CD4-positive, alpha-beta T cell treated with Interleukin-21 for 1 hour (primary cell): ENCODE data around the gene MSH3.
A peak's percentile ranks its signal among the peaks of the same experiment; 100 is the strongest.
"Not testable (repeated sequence)": the region's sequence is repeated elsewhere in the genome, so short reads cannot be mapped to it uniquely, and the experiment has no call there.

Experiments used
- DNase-seq: peaks from one replicate; pipeline ENCODE4 v3.0.0-alpha.2; 2020

The MSH3 gene

DNA sequence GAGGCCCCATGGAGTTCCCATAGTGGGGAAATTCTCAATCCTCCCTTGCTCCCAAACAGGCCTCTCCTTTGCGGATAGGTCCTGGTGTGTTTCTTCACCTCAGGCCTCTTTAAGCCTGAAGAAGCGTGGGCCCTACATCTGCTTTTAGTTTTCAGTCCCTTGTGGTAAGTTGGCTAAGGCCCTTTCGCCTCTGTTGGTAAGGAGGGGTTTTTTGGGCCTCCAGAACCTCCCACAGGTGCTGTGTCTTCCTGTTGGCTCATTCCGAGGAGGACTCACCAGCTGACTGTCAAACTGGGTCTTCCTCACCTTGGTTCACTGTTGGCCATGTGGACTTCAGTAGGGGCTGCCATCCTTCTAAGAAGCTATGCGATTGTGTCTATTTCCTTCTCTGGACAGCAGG lies 56.8 kb downstream of the MSH3 start:
- DNase-seq = no peak

DNA sequence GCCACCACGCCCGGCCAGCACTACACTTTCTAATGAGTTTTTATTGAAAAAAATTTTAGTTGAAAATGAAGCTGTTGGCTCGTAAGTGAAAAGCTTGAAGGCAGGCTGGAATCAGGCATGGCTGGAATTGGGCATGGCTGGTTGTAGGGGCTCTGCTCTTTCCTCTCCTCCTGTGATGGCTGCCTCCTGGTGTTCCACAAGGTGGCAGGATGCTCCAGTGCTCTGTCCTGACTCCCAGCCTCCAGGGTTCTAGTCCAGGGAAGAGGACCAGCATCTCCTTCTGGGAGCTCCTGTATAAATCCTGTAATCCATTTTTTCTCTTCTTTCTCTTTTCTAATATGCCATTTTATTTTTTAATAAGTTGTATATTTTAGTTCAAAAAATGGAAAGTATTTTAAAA lies 57.5 kb downstream of the MSH3 start:
- peak; percentile 19 for DNase-seq

DNA sequence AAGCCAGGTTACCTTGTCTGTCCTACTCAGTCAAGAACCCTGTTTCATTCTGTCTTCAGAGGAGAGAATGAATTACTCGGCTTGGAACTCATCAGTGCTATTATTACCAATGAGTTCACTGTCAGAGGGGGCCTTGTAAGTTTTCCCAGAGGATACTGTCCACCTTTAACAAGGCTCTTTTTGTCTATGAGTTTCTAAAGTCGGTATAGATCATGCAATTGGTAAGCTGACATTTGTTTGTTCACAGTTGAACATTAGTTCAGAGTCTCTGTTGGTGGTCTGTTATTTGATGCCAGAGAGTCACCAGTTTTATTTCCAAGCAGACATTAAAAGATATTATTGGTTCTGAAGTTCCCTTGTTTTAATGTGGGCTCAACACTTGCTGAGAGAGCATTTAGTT lies 58.5 kb downstream of the MSH3 start:
- DNase-seq = no peak

DNA sequence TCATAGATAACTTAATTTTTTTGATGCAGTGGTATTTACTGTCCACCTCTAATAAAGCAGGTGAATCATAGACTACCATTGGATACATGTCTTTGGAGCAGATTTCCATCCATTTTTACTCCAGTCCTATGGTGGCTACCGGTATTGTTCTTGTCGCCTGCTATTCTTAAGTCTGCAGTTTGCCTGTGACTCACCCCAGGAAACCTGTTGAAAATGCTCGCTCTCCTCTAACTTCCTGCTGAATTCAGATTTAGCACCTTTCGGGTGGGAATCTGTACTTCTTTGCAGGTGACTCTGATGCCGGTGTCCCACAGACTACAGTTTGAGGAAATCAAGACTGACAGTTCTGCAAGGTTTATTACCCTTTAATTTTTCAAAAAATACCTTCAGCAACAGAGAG lies 59.2 kb downstream of the MSH3 start:
- DNase-seq = peak; percentile 13

DNA sequence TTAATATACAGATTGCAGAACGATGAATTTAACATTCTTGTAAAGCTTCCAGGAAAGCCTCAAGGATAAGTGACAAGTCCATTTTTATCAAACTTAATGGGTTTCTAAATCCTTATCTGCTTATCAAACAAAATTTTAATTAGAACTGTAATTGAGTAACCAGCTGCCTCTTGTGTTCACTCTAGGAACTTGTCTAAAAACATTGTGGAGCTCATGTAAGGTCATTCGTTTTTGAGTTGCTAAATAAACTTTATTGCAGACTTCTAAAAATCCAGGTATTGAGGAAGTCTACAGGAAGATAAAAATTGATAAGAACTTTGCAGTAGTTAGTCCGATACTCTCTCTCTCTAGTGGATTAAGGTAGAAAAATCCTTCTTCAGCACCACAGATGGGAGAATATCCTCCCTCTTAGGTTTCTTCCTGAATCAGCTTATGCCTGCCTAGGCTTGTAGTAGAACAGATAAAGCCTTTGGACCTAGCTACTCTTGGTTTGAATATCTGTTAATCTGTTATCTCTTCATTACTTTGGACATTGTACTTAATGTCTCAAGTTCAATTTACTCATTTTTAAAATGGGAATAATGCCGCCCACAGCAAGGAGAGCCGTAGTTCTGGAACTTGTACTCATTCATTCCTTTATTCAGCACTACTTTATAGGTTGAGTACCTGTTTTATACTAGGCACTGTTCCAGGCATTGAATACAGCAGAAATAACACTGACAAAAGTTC lies 60.3 kb downstream of the MSH3 start:
- no peak for DNase-seq

DNA sequence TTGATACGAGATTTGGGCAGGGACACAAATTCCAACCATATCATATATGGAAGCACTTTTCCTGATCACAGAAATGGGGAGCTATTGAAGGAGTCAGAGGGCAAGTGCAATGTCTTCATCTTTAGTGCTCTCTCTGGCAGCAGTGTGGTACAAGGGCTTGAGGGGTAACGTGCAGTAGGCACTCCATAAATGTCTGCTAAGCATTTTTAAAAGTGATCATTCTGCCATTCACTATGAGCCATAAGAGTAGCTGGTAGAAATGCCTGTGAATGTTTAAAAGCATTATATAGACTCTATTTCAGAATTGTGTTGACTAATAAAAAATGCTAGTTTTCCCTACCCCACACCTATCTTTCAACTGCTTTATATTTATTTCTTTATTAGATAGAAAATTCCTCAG lies 61.4 kb downstream of the MSH3 start:
- DNase-seq = no peak

DNA sequence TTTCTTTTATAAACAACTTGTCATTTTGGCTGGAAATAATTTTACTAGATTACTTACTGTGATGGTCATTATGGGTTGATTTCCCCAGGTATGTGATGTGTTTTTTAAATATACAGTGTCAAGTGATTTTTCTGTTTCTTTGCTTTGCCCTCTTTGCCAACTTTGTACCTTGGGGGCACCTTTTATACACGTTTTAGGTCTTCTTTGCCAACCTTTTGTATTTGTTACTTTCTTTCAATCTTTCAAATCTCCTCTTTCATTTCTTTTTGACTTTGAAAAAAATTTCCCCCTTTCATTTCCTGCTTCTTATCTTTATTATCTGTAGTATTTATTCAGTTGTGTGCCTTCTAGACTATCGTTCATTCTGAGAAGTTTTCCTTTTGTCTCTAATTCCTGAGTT lies 65.7 kb downstream of the MSH3 start:
- no peak for DNase-seq

DNA sequence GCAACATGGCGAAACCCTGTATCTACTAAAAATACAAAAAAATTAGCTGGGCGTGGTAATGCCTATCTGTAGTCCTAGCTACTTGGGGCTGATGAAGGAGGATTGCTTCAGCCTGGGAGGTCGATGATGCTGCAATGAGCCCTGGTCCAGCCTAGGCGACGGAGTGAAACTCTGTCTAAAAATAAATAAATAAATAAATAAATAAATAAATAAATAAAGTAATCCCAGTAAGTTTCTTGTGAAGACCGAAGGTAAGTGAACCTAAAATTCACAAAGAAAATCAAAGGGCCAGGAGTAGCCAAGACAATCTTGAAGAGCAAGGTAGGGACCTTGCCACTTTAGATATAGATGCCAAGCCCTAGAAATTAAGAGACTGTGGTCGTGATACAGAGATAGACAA lies 68.5 kb downstream of the MSH3 start:
- no peak for DNase-seq

DNA sequence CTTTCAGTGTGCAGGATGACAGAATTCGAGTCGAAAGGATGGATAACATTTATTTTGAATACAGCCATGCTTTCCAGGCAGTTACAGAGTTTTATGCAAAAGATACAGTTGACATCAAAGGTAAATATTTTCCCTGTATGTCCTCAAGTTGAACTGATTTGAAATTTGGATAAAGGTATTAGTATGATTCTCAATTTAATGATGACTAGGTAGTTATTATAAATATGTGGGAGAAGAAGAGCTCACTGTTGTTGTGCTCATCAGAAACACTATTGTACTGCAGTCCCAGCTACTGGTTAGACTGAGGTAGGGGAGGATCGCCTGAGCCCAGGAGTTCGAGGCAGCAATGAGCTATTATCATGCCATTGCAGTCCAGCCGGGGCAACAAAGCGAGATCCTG lies 71.0 kb downstream of the MSH3 start:
- DNase-seq = no peak

DNA sequence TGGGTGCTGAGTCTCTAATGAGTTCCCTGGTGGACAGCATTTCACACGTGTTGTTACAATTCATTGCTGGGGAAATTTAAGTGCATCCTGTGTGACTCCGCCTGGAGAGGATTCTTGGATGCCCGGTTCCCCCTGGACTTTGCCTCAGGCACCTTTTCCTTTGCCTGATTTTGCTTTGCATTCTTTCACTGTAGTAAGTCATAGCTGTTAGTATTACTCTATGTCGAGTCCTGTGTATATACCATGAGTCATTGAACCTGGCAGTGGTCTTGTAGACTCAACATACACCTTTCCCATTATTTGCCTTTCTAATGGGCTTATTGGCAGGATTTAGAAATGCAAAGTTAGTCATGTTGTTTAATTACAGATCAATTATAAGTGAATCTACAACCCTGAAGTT lies 82.3 kb downstream of the MSH3 start:
- no peak for DNase-seq

DNA sequence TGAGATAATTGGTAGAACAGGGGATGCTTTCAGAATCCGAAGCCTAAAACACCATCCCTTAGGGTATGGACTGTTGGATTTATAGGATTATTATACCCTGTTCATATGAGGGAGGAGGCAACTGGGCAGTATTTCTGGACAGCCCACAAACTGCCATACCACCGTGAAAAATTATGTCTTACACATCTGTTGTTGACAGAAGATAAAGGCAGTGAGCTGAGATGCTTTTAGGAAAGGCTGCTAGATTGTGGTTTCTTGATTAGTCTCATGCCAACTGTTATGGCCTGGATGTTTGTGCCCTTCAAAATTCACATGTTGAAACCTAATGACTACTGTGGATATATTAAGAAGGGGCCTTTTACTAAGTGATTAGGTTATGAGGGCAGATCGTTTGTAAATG lies 84.0 kb downstream of the MSH3 start:
- DNase-seq = no peak

DNA sequence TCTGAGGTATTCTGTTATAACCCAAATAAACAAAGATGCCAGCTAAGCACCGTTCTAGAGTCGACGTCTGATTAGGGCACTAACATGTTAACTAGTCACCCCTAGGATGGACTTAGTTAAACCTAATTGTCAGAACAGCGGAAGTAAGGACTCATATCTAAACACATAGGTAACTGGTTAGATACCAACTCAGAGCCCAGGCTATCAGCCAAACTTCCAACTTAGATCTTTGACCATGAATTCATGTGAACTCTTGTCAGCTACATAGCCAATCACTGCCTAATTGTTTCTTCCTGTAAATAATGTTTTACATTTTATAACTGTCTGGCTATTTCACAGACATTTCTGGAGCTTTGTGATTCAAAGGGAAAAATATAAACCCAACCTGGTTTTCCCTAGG lies 84.6 kb downstream of the MSH3 start:
- no peak for DNase-seq

DNA sequence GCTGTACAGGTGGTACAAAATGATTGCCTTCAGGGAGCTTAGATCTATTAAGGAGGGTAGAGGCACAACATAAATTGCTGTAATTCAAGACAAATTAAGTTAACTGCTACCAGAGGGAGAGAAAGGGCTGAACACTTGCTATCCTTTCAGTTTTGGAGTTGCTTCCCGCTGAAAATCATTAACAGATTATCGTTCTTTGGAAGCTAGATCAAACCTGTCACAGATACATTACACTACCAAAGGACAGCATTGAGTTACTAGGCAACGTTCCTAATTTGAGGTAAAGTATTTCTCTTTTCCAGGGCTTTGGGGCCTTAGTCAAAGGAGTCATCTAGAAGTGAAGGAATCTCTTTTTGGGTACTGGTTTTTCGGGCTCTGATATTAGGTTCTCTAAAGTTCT lies 85.0 kb downstream of the MSH3 start:
- DNase-seq = no peak

DNA sequence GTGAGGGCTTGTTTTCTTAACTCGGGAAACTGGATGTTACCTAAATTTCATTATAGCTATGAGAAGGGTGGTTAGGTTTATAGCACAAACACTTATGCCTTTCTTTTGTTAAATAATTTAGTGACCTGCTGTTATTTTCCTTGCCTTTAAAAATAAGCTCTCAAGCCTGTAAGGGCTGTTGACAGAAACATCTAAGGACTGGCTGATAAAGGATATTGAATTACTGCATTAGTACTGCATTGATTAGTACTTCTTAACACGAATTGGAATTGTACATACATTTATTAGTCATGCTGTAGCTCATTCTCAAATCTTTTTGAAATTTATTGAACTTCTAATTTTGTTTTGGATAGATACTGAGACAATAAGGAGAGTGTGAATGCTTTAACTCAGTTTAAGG lies 85.4 kb downstream of the MSH3 start:
- DNase-seq = no peak

DNA sequence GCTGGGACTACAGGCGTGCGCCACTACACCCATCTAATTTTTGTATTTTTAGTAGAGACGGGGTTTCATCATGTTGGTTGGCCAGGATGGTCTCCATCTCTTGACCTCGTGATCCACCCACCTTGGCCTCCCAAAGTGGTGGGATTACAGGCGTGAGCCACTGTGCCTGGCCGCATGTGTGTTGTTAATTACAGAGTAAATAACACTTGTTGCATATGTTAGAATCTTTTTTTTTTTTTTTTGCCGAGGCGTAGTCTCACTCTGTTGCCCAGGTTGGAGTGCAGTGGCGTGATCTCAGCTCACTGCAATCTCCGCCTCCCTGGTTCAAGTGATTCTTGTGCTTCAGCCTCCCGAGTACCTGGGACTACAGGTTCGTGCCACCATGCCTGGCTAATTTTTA lies 86.0 kb downstream of the MSH3 start:
- DNase-seq = not testable (repeated sequence)

DNA sequence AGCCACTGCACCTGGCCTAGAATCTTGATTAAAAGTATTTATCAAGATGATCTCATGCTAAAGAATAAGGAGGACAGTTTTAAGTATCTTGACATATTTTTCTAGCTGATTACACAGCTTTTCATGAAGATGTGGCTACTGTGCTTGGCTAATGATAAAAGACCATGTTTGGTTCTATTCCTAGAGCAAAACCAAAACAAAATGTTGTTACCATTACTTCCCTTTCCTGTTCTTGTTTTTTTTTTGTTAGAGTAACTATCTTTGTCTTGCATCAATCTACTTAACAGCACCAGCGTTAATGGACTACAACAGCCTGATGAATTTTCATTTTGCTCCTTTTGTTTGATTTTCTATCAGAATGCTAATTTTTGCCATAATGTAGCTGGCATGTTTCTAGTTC lies 86.5 kb downstream of the MSH3 start:
- DNase-seq = no peak

DNA sequence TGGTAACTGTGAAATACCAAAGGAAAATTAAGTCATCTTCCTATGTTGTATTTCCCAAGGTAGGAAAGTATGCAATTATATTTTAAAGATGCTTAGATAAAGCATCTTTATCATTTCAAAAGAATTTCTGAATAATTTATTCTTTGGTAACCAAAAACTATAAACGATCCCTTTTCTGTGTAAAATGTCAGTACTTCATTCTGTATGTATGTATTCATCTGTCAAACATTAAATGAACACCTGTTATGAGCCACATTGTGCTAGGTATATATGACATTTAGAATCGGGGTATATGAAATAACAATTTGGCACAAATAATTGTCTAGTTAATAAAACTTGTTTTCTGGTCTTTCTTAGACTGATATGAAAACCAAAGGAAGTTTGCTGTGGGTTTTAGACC lies 89.7 kb downstream of the MSH3 start:
- DNase-seq = no peak

DNA sequence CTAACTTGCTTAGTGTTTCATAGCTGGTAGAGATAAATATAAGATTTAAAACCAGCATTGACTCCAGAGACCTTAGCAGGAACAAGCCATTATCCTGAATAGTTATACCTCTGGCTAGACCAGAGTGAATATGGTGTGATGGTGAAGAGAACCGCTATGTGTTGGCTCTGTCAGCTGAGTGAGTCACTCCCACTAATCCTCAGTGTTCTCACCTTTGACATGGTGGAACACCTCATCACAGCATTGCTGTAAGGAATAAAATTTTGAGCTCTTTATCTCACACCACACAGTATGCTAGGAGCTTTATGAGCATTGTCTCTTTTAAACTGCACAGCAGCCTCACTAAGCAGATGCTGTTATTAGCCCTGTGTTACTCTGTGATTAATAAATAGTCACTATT lies 91.0 kb downstream of the MSH3 start:
- no peak for DNase-seq

DNA sequence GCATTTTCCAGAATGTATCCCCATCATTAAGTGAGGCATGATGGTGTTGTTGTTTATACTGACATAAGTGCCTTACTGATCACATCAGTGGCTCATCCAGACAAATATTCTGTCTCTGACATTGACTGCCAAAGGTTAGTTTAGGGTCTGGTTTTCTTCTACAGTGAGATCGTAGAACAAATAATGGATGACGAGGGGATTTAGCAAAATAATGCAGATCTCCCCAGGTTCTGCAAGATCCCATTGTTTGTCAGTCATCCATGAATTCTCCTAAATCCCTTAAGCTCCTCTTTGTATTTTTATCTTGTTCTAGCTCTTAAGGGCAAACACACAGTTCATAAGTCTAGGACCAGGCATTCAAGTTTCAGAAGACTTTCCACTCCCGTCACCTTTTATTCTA lies 93.5 kb downstream of the MSH3 start:
- no peak for DNase-seq

DNA sequence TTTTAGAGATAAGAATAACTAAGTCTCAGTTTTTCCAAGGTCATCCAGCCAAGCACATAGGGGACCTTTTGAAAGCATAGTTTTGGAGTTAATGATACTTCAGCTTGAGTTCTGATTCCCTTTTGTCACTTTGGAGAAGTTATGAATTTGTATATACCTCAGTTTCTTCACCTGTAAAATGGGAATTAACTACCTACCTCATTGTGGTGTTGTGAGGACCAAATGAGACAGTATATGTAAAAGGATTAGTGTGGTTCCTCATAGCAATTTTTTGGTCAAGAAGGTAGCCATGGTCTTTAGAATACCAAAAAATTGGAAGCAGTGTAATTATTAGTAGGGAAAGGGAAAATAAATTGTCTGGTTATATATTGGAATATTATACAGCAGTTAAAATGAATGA lies 98.0 kb downstream of the MSH3 start:
- no peak for DNase-seq

DNA sequence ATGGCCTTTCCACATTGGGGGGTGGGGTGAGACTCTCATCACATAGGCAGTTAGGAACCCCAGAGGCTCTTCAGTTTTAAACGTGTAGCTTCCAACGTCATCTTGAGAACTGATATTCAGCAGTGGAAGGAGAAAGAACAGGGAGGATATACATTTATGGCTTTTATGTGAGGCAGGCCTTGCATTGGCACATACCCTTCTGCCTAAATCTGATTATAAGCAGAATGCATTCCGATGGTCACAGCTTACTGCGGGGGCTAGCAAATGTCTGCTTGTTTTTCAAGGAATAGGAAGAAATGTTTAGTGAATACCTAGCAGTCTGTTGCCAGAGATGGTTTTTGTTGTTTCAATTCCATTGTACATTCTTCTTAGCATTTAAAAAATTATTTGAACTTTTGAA lies 99.3 kb downstream of the MSH3 start:
- DNase-seq = no peak

DNA sequence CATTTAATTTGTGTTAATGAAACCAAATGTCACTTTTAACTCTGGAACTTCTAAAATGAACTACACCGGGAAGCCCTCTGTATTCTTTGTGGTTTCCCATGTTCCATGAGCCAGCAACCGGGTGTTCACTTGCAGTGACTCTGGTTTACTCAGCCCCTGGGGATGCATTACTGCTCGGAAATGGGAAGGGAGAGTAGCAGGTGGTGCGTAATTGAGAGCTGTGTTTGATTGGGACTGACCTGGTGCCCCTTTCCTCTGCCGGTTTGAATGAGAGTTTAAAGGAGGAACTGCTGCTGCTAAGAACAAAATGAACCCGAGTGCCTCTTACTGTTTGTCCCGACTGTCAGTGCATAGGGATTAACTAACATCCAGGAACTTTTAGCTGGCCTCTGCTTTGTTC lies 100.4 kb downstream of the MSH3 start:
- no peak for DNase-seq

DNA sequence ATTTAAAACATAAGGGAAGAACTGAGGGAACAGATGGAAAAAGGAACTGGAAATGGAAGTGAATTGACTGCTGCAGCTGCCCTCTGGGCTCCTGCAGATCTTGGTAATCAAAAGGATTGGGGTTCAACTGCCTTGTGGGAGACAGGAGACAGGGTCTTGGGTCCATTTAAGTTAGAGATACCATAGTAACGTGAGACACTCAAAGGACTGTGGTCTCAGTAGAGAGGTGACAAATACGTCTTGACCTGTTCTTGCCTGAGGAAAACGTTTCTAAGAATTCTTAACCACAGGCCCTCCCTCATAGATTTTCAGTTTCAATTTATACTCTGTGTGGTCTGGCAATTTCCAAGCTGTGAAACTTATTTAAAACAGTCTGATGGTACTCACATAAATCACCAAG lies 101.2 kb downstream of the MSH3 start:
- peak; percentile 75 for DNase-seq

DNA sequence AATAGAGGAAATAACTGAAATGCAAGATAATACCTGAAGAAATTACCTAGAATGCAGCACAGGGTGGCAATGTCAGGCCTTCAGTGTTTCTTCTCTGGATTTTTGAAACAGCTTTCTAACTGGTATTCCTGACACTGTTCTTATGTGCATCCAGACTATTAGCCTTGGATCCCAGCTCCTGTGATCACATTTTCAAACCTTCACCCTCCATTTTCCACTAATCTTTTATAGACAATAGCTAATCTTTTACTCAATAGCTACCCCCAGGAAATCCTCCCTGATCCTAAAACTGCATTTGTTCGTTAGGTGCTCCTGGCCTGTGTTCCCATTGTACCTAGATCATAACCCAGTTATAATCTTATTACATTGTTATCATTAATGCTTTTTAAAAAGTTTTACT lies 101.8 kb downstream of the MSH3 start:
- DNase-seq = no peak

DNA sequence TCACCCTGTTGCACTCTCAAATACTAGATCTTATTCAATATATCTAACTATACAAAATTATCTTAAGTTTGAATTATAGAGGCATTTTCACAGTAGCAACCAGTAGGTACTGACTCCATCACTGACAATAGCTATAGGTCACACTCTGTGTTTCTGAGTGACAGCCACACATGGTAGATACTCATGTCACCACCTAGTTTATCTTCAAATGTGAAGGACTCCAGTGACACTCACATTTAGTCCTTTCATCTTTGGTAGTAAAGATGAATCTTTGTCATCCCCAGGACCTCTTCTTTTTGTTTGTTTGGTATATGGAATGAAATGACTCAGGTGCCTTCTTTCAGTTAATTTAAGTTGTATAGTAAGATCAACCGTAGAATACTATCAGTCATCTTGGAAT lies 102.8 kb downstream of the MSH3 start:
- no peak for DNase-seq
